Adrenal gland (tissue), 12 donors: ENCODE results near the gene EXOC3L4. TPM values are rescaled to one million over a fixed set of nuclear protein-coding genes. Genes with fewer than 3 reads are reported as not detected.

ENCODE experiments used
- DNase-seq, 7 donors: peaks; one replicate each; pipeline ENCODE4 v3.0.0-alpha.2; 2019 to 2020
- H3K27ac ChIP-seq, 5 donors: fragments of 200-600 bp; sonication (generic) in 4 of 5; 1 replicate in 3 of 5; 2 replicates in 2 of 5; pipeline versions ENCODE4 v1.5.1 to v1.8.0; 2016 to 2020; ENCODE audit warnings: mild to moderate bottlenecking in 1 of 5
- H3K27me3 ChIP-seq: fragments of 200-600 bp; 2 replicates; pipeline ENCODE4 v1.8.0; 2021
- H3K36me3 ChIP-seq, 2 donors: fragments of 200-600 bp; replicated peaks in 1 of 2; 1 replicate in 1 of 2; 2 replicates in 1 of 2; pipeline versions ENCODE4 v1.5.1 to v1.8.0; 2018 to 2022
- H3K4me1 ChIP-seq, 2 donors: fragments of 200-600 bp; replicated peaks in 1 of 2; 1 replicate in 1 of 2; 2 replicates in 1 of 2; pipeline versions ENCODE4 v1.5.1 to v1.8.0; 2018 to 2021
- H3K4me3 ChIP-seq, 4 donors: fragments of 200-600 bp; sonication (generic) in 3 of 4; one replicate each; pipeline ENCODE4 v1.5.1; 2016 to 2018
- H3K9me3 ChIP-seq, 3 donors: fragments of 200-600 bp; sonication (generic) in 1 of 3; replicated peaks in 1 of 3; 1 replicate in 2 of 3; 2 replicates in 1 of 3; pipeline versions ENCODE4 v1.5.1 to v1.8.0; 2016 to 2021
- POLR2A ChIP-seq, 2 donors: fragments of 450-650 bp; IDR thresholded peaks; one replicate each; pipeline ENCODE4 v1.6.1; 2017; ENCODE audit warnings: antibody characterized with exemption in 2 of 2, mild to moderate bottlenecking in 2 of 2, moderate library complexity in 1 of 2
- WGBS, 4 donors: extraction: QIAGEN DNeasy Blood & Tissue Kit in 2 of 4; methylation state at CpG; one replicate each; pipeline versions ENCODE4 v1.1.5 to v1.1.7; 2013 to 2017; 5-methylcytosine and 5-hydroxymethylcytosine counted together
- intact Hi-C, 2 donors: fragments of 100-400 bp; cut with DNase I; formaldehyde crosslinking; loops; one replicate each; pipeline versions ENCODE4 v1.14.1 to v1.15.0; 2022 to 2023
- polyA plus RNA-seq, 3 donors: library from polyadenylated mRNA; stranded (reverse); fragments of 200-250 nt in 2 of 3; fragments of 350-450 nt in 1 of 3; fragmentation: Illumina TruSeq in 1 of 3; extraction: RNeasy Lipid Tissue Mini Kit (QIAGEN cat#74804) in 1 of 3; gene quantifications; one replicate each; pipeline ENCODE4 v1.2.3, GENCODE V29; 2013 to 2014
- total RNA-seq, 9 donors: library from RNA; depleted of rRNA in 4 of 9; stranded (reverse); fragments of >200 nt in 4 of 9; fragments of 120-200 nt in 1 of 9; fragmentation: NEBNext Ultra II Directional in 1 of 9; extraction: Animal tissue kit (Norgen Biotek cat#: 25700) in 1 of 9; gene quantifications; one replicate each; pipeline versions ENCODE4 v1.1.0 to v1.2.4, GENCODE V29; 2013 to 2023
- TF ChIP-seq, protein P1 (sequence below), 6 experiments: fragments of 450-650 bp in 4 of 6; fragments of 200-600 bp in 2 of 6; sonication (generic) in 1 of 6; IDR thresholded peaks; 1 replicate in 5 of 6; 2 replicates in 1 of 6; pipeline versions ENCODE4 v1.5.1 to v1.8.0; 2016 to 2021; ENCODE audit warnings: antibody characterized with exemption in 6 of 6, mild to moderate bottlenecking in 2 of 6, moderate library complexity in 1 of 6
- donor health status: healthy with polysubstance abuse.
- donor health status: Bipolar disorder and iron deficiency.
- donor health status: DM: yes; HTN: yes; CAD: no.
- donor health status: DM: no; HTN: no; CAD: no.
- donor health status: DM: no; HTN: no; CAD: no.
- donor health status: DM: yes; HTN: yes; CAD: no.

The EXOC3L4 gene
- total and polyA plus RNA-seq, 12 donors = 0.12 to 4.3 (median 1.6) TPM; not detected in 1

DNA sequence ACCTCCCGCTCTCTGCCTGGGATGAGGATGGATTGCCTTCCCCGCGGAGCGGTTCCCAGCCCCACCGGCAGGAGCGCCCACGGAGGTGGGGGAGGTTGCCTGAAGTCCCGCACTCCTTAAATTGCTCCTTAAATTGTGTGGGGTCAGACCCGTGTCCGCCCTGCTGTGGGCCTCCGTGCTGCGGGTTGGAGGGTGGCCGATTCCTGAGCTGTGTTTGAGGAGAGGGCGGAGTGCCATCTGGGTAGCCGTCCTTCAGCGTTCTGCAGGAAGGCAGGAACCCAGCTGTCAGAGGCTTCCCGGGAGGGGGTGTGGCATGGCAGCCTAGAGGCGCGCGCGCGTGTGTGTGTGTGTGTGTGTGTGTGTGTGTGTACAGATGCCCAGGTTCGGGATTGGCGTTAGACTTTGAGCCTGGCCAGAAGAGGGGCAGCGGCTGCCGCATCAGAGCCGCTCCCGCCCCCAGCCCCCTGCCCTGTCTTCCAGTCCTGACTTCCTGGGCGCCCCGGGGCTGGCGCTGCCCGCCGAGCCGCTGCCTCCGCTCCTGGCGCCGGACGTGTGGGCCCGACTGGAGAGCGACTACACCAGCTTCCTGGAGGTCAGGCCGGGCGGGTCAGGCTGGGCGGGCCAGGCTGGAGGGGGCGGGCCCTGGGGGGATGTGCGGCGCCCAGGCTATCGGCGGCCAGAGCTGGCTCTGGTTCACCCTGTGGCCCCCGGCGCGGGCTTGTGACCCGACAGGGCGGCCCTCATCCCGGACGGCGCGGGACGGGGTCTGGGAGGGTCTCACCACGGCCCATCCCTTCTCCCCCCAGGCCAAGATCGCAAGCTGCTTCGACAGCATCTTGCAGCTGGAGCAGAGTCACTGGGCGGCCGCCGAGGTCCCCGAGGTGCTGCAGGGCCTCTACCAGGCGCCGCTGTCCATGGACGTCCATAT, 9.2 kb downstream of the EXOC3L4 start:
- 24 to 47% (median 25%) methylated on average over 9 to 68 of the region's 68 CpGs for WGBS, 4 donors
- intact Hi-C loops = loop anchor here (2.0 to 5.0 kb wide), 4 partner anchors 37 to 189 kb away; no protein-coding TSS in a partner anchor
- peak in 4 of 7 donors; percentile 63 to 80 (median 75) for DNase-seq
- Histone ChIP-seq H3K4me3 (peak overlapping the region in 2 of 4 donors; percentile 4 to 26), H3K9me3 (no peaks in the 10 kb centered on the region), H3K27me3 (peaks cover 17% of the 10 kb centered on the region), H3K4me1 (peaks cover 8 to 16% of the 10 kb centered on the region in 2 donors), H3K27ac (no peak overlapping the region), H3K36me3 (no peaks in the 10 kb centered on the region)
- no peak for TF ChIP-seq POLR2A (IDR thresholded peaks at IDR 0.05)
- TF ChIP-seq, protein P1, sequence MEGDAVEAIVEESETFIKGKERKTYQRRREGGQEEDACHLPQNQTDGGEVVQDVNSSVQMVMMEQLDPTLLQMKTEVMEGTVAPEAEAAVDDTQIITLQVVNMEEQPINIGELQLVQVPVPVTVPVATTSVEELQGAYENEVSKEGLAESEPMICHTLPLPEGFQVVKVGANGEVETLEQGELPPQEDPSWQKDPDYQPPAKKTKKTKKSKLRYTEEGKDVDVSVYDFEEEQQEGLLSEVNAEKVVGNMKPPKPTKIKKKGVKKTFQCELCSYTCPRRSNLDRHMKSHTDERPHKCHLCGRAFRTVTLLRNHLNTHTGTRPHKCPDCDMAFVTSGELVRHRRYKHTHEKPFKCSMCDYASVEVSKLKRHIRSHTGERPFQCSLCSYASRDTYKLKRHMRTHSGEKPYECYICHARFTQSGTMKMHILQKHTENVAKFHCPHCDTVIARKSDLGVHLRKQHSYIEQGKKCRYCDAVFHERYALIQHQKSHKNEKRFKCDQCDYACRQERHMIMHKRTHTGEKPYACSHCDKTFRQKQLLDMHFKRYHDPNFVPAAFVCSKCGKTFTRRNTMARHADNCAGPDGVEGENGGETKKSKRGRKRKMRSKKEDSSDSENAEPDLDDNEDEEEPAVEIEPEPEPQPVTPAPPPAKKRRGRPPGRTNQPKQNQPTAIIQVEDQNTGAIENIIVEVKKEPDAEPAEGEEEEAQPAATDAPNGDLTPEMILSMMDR (IDR thresholded peaks at IDR 0.05) = peak in 1 of 6 experiments; percentile 20

DNA sequence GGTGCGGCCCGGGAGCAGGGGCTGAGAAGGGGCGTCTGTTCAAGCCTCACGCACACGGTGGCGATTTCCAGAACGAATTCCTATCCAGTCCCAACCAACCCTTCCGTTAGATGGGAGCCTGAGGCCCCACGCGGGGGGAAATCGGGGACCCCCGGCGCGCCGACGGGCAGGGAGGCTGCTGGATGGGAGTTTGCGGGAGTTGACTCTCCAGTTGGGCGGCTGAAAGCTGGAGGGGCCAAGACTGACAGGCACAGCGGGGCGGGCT, 9.8 kb downstream of the EXOC3L4 start:
- H3K9me3 ChIP-seq = no peaks in the 10 kb centered on the region
- H3K4me3 ChIP-seq = no peak overlapping the region
- WGBS, 4 donors = 20 to 31% (median 21%) methylated on average over 3 to 20 of the region's 20 CpGs; no CpG with 5 or more reads in 1 of the 4 donors
- TF ChIP-seq, protein P1 (IDR thresholded peaks at IDR 0.05) = no peak
- TF ChIP-seq POLR2A (IDR thresholded peaks at IDR 0.05) = no peak
- peaks cover 17% of the 10 kb centered on the region for H3K27me3 ChIP-seq
- H3K4me1 ChIP-seq = peaks cover 8 to 16% of the 10 kb centered on the region in 2 donors
- H3K36me3 ChIP-seq = no peaks in the 10 kb centered on the region
- intact Hi-C loops = loop anchor here (2.0 to 5.0 kb wide), 4 partner anchors 36 to 188 kb away; no protein-coding TSS in a partner anchor
- no peak for DNase-seq
- H3K27ac ChIP-seq = no peak overlapping the region

DNA sequence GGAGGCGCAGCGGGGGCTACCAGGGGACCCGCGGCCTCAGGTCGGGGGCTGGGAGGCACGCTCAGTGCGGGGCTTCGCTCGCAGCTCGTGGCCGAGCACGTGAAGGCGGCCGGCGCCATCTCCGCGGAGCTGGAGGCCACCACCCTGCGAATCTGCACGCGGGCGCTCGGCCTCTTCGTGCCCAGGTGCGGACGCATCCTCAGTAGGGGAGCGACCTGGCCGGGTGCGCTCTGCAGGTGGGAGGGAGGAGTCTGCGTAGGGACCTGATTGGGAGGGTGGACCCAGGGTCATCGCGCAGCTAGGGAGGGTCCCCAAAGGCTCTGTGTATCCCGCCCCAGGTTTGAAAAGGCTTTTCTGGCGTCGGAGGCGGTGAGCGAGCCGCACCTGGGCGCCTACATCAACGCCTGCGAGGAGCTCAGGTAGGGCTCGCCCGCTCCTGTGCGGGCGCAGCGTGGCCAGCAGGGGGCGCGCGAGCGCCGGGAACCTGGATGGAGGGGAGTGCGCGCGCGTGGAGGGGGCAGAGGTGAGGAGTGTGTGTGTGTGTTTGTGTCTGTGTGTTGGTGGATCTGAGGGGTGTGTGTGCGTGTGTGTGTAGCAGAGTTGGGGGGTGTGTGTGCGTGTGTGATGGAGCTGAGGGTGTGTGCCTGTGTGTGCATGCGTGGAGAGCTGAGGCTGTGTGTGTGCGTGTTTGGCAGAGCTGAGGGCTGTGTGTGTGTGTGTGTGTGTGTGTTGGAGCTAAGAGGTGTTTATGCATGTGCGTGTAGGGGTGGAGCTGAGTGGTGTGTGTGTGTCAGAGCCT, 10.3 kb downstream of the EXOC3L4 start:
- Histone ChIP-seq H3K9me3 (no peaks in the 10 kb centered on the region), H3K4me1 (peaks cover 11 to 19% of the 10 kb centered on the region in 2 donors), H3K27ac (no peak overlapping the region), H3K27me3 (peaks cover 17% of the 10 kb centered on the region), H3K4me3 (no peak overlapping the region), H3K36me3 (no peaks in the 10 kb centered on the region)
- intact Hi-C loops = loop anchor here (2.0 to 5.0 kb wide), 4 partner anchors 36 to 188 kb away; no protein-coding TSS in a partner anchor
- WGBS, 4 donors = 7 to 12% (median 9%) methylated on average over 19 to 59 of the region's 59 CpGs
- TF ChIP-seq, protein P1 (IDR thresholded peaks at IDR 0.05) = peak; percentile 90 to 98 (median 96)
- TF ChIP-seq POLR2A (IDR thresholded peaks at IDR 0.05) = no peak
- peak in 6 of 7 donors; percentile 57 to 73 (median 68) for DNase-seq
